Fibroblast of lung (primary cell): ENCODE measurements around the gene TBXAS1. TPM values are rescaled to one million over a fixed set of nuclear protein-coding genes. Genes with fewer than 3 reads are reported as not detected.

Experiments used
- DNase-seq, 2 donors: peaks; one replicate each; pipeline versions ENCODE4 v3.0.0 to v3.0.0-alpha.2; 2010; ENCODE audit warnings: low read depth in 2 of 2
- H2AFZ ChIP-seq: 2 replicates; pipeline ENCODE4 v1.5.1; 2012; ENCODE audit warnings: low read length, control low read depth, inconsistent platforms
- H3K27ac ChIP-seq: 2 replicates; pipeline ENCODE4 v1.5.1; 2011; ENCODE audit warnings: low read length, control low read depth; ENCODE audit not compliant: insufficient read depth
- H3K27me3 ChIP-seq: 2 replicates; pipeline ENCODE4 v1.5.1; 2011; ENCODE audit warnings: mild to moderate bottlenecking, low read length; ENCODE audit not compliant: control insufficient read depth, insufficient read depth
- H3K36me3 ChIP-seq: 2 replicates; pipeline ENCODE4 v1.5.1; 2011; ENCODE audit warnings: low read length; ENCODE audit not compliant: control insufficient read depth, insufficient read depth
- H3K4me1 ChIP-seq: 2 replicates; pipeline ENCODE4 v1.5.1; 2011; ENCODE audit warnings: low read length; ENCODE audit not compliant: control insufficient read depth, insufficient read depth; ENCODE audit errors: extremely low read depth
- H3K4me2 ChIP-seq: 2 replicates; pipeline ENCODE4 v1.5.1; 2011; ENCODE audit warnings: low read length, control low read depth; ENCODE audit not compliant: insufficient read depth; ENCODE audit errors: extremely low read depth
- H3K4me3 ChIP-seq, 4 experiments: fragments of 200-600 bp in 1 of 4; sonication (generic) in 1 of 4; replicated peaks in 1 of 4; 2 replicates each; pipeline ENCODE4 v1.5.1; 2011 to 2016; ENCODE audit warnings: low read length in 4 of 4, low read depth in 3 of 4, mild to moderate bottlenecking in 3 of 4, control low read depth in 2 of 4, inconsistent platforms in 1 of 4, mixed read lengths in 1 of 4; ENCODE audit not compliant: insufficient read depth in 1 of 4; ENCODE audit errors: control extremely low read depth in 1 of 4
- H3K79me2 ChIP-seq: 2 replicates; pipeline ENCODE4 v1.5.1; 2012; ENCODE audit warnings: mild to moderate bottlenecking, low read length, inconsistent platforms; ENCODE audit not compliant: control insufficient read depth, insufficient read depth
- H3K9ac ChIP-seq: 2 replicates; pipeline ENCODE4 v1.5.1; 2011; ENCODE audit warnings: mild to moderate bottlenecking, low read length, control low read depth; ENCODE audit not compliant: insufficient read depth
- H3K9me3 ChIP-seq: 2 replicates; pipeline ENCODE4 v1.5.1; 2012; ENCODE audit warnings: low read depth, low read length; ENCODE audit not compliant: control insufficient read depth, insufficient read depth
- H4K20me1 ChIP-seq: 2 replicates; pipeline ENCODE4 v1.5.1; 2011; ENCODE audit warnings: low read length; ENCODE audit not compliant: control insufficient read depth, insufficient read depth; ENCODE audit errors: extremely low read depth
- CTCF ChIP-seq, 2 donors: IDR thresholded peaks in 1 of 2; conservative IDR thresholded peaks in 1 of 2; 1 replicate in 1 of 2; 2 replicates in 1 of 2; pipeline ENCODE4 v1.5.1; 2011 to 2012; ENCODE audit warnings: low read length in 2 of 2, control low read depth in 1 of 2, inconsistent platforms in 1 of 2, low read depth in 1 of 2, mild to moderate bottlenecking in 1 of 2
- EZH2 ChIP-seq: IDR thresholded peaks from 2 replicates; pipeline ENCODE4 v1.5.1; 2012; ENCODE audit warnings: low read length, control low read depth, mild to moderate bottlenecking; ENCODE audit errors: missing control alignments
- polyA plus RNA-seq, 2 donors: library from polyadenylated mRNA; depleted of rRNA in 1 of 2; stranded (reverse) in 1 of 2; unstranded in 1 of 2; fragments of >200 nt; gene quantifications; 2 replicates each; pipeline ENCODE4 v1.2.1, GENCODE V29; 2011 to 2012; ENCODE audit warnings: missing spikeins in 1 of 2
- total RNA-seq: library from RNA; depleted of rRNA; stranded (reverse); fragments of >200 nt; gene quantifications from 2 replicates; pipeline ENCODE4 v1.2.1, GENCODE V29; 2014

The TBXAS1 gene
- total and polyA plus RNA-seq, 2 donors (not counting 1 experiment from before 2014, with no cell fraction given): 1.5 to 2.1 TPM

DNA sequence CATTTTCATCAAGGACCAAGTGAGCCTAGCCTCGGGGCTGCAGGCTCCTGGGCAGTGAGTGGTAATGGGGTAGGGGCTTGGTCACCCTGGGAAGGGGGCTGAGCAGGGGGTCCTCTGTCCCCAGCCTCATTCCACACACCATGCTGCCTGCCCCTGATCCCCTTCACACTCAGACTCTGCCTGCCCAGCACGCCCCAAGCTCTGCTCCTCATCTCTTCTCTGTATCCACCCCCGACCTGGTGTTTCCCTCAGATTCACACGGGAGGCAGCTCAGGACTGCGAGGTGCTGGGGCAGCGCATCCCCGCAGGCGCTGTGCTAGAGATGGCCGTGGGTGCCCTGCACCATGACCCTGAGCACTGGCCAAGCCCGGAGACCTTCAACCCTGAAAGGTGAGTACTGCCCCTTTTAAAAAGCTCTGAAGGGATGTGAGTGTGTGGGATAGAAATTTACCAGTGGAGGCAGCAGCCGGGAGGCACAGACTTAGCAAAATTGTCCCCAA, 186.5 kb downstream of the TBXAS1 start:
- Histone ChIP-seq H3K4me1 (no peaks in the 10 kb centered on the region), H3K79me2 (no peaks in the 10 kb centered on the region), H3K27me3 (no peaks in the 10 kb centered on the region), H3K27ac (no peak overlapping the region), H4K20me1 (no peaks in the 10 kb centered on the region), H2AFZ (no peak overlapping the region), H3K9ac (no peak overlapping the region), H3K9me3 (no peaks in the 10 kb centered on the region), H3K4me2 (no peak overlapping the region), H3K4me3 (no peak overlapping the region), H3K36me3 (no peaks in the 10 kb centered on the region)
- TF ChIP-seq EZH2 (no peak), CTCF (conservative IDR thresholded peaks at IDR 0.05 in 1 of 2, IDR thresholded peaks at IDR 0.05 in 1 of 2; ENCODE audit: low read depth in 1 of 2, low read length in 2 of 2) (no peak)
- no peak for DNase-seq

GRCh38 chr7:140016540-140016939, 187.5 kb downstream of the TBXAS1 start:
- no peak for TF ChIP-seq CTCF (conservative IDR thresholded peaks at IDR 0.05 in 1 of 2, IDR thresholded peaks at IDR 0.05 in 1 of 2; ENCODE audit: low read depth in 1 of 2, low read length in 2 of 2)
- Histone ChIP-seq H3K27ac (no peak overlapping the region), H3K9me3 (no peaks in the 10 kb centered on the region), H3K36me3 (no peaks in the 10 kb centered on the region), H2AFZ (no peak overlapping the region), H4K20me1 (no peaks in the 10 kb centered on the region), H3K9ac (no peak overlapping the region), H3K27me3 (no peaks in the 10 kb centered on the region), H3K79me2 (no peaks in the 10 kb centered on the region), H3K4me3 (no peak overlapping the region), H3K4me1 (no peaks in the 10 kb centered on the region), H3K4me2 (no peak overlapping the region)
- no peak for DNase-seq

DNA sequence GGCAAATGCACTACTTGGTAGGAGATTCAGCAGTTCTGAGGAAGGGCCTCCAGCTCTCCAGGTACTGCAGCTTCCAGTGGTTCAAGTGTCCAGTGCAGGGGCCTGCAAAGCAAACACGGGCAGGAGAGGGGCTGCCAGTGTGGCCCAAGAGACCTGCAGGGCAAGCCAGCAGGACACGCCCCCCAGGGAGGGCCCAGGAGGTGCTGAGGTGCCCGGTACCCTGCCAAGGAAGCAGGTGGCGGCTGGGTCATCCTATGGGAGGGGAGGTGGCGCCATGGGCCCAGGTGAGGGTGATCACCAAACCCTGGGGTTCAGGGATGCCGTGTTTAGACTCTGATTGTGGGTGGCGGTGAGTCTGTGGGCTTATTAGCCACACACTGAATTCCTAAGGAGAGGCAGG, 188.0 kb downstream of the TBXAS1 start:
- Histone ChIP-seq H3K9ac (no peak overlapping the region), H3K4me2 (no peak overlapping the region), H3K36me3 (no peaks in the 10 kb centered on the region), H4K20me1 (no peaks in the 10 kb centered on the region), H3K27me3 (no peaks in the 10 kb centered on the region), H3K79me2 (no peaks in the 10 kb centered on the region), H3K9me3 (no peaks in the 10 kb centered on the region), H3K4me3 (no peak overlapping the region), H3K4me1 (no peaks in the 10 kb centered on the region), H3K27ac (no peak overlapping the region), H2AFZ (no peak overlapping the region)
- no peak for DNase-seq
- TF ChIP-seq EZH2 (no peak), CTCF (conservative IDR thresholded peaks at IDR 0.05 in 1 of 2, IDR thresholded peaks at IDR 0.05 in 1 of 2; ENCODE audit: low read depth in 1 of 2, low read length in 2 of 2) (no peak)
